GM21529 (cell line): ENCODE results near the gene AMBRA1.

Source experiments
- ATAC-seq: cut with Tn5 transposase; IDR thresholded peaks from one replicate; pipeline ENCODE4 v1.9.1; 2021; ENCODE audit not compliant: unreplicated experiment

Gene AMBRA1

GRCh38 chr11:46413760-46414465 lies 179.9 kb downstream of the AMBRA1 start:
- no peak for ATAC-seq

- no peak for ATAC-seq
Observed at GRCh38 chr11:46410021-46410420, 183.8 kb downstream of the AMBRA1 start.

GRCh38 chr11:46408407-46408986 lies 185.3 kb downstream of the AMBRA1 start:
- no peak for ATAC-seq

GRCh38 chr11:46407635-46408034 lies 186.2 kb downstream of the AMBRA1 start:
- no peak for ATAC-seq

GRCh38 chr11:46404476-46405017 lies 189.3 kb downstream of the AMBRA1 start:
- no peak for ATAC-seq

GRCh38 chr11:46402957-46403902 lies 190.6 kb downstream of the AMBRA1 start:
- no peak for ATAC-seq

GRCh38 chr11:46397526-46397925 lies 196.3 kb downstream of the AMBRA1 start:
- no peak for ATAC-seq

GRCh38 chr11:46393759-46394158 lies 200.1 kb downstream of the AMBRA1 start:
- ATAC-seq: no peak

GRCh38 chr11:46393231-46393616 lies 200.6 kb downstream of the AMBRA1 start:
- ATAC-seq: no peak

- peak; percentile 67 for ATAC-seq
Observed at GRCh38 chr11:46392421-46393230, 201.2 kb downstream of the AMBRA1 start.

- ATAC-seq: no peak
Observed at GRCh38 chr11:46391578-46392420, 202.0 kb downstream of the AMBRA1 start, which contains the start of gene CHRM4. Gene CHRM4 (minus strand): TSS chr11:46391776. CDS start chr11:46386557, 5,219 bp downstream.

- ATAC-seq: no peak
Observed at GRCh38 chr11:46391186-46391577, 202.6 kb downstream of the AMBRA1 start.

GRCh38 chr11:46390331-46391171 lies 203.3 kb downstream of the AMBRA1 start:
- ATAC-seq: no peak

- ATAC-seq: peak; percentile 61
Observed at GRCh38 chr11:46389450-46390330, 204.1 kb downstream of the AMBRA1 start.

GRCh38 chr11:46388619-46389449 lies 205.0 kb downstream of the AMBRA1 start:
- no peak for ATAC-seq

GRCh38 chr11:46387919-46388618 lies 205.8 kb downstream of the AMBRA1 start:
- no peak for ATAC-seq
